H9 (cell line): ENCODE results near the gene KLC1. TPM values are rescaled to one million over a fixed set of nuclear protein-coding genes. Genes with fewer than 3 reads are reported as not detected.

Source experiments
- DNase-seq: peaks from one replicate; pipeline ENCODE4 v3.0.0-alpha.2; 2017
- H2AFZ ChIP-seq: one replicate; pipeline ENCODE4 v1.6.1; 2013; ENCODE audit warnings: mild to moderate bottlenecking, low read length, control low read depth, moderate library complexity
- H2AK5ac ChIP-seq: 2 replicates; pipeline ENCODE4 v1.6.1; 2013; ENCODE audit warnings: low read length, control low read depth, mixed read lengths; ENCODE audit not compliant: insufficient read length
- H2BK120ac ChIP-seq: one replicate; pipeline ENCODE4 v1.6.1; 2013; ENCODE audit warnings: low read depth, mild to moderate bottlenecking, low read length, control low read depth, inconsistent platforms; ENCODE audit not compliant: poor library complexity, severe bottlenecking
- H2BK12ac ChIP-seq: 2 replicates; pipeline ENCODE4 v1.6.1; 2013; ENCODE audit warnings: low read length, control low read depth, mixed read lengths, low read depth; ENCODE audit not compliant: insufficient read length
- H2BK15ac ChIP-seq: 2 replicates; pipeline ENCODE4 v1.6.1; 2013; ENCODE audit warnings: low read depth, low read length, control low read depth
- H2BK20ac ChIP-seq: one replicate; pipeline ENCODE4 v1.6.1; 2013; ENCODE audit warnings: low read depth, mild to moderate bottlenecking, low read length, control low read depth, inconsistent platforms; ENCODE audit not compliant: poor library complexity, severe bottlenecking
- H2BK5ac ChIP-seq: 2 replicates; pipeline ENCODE4 v1.6.1; 2013; ENCODE audit warnings: low read length, control low read depth, mixed read lengths; ENCODE audit not compliant: insufficient read length
- H3K14ac ChIP-seq: 2 replicates; pipeline ENCODE4 v1.6.1; 2013; ENCODE audit warnings: low read length, control low read depth; ENCODE audit not compliant: insufficient read depth
- H3K18ac ChIP-seq: 2 replicates; pipeline ENCODE4 v1.6.1; 2013; ENCODE audit warnings: low read depth, mild to moderate bottlenecking, mixed read lengths, low read length, control low read depth; ENCODE audit not compliant: insufficient read length
- H3K23ac ChIP-seq: 2 replicates; pipeline ENCODE4 v1.6.1; 2013; ENCODE audit warnings: low read length, control low read depth, mixed read lengths, low read depth; ENCODE audit not compliant: insufficient read length
- H3K23me2 ChIP-seq: 2 replicates; pipeline ENCODE4 v1.6.1; 2013; ENCODE audit warnings: low read depth, mild to moderate bottlenecking, mixed read lengths, low read length, control low read depth; ENCODE audit not compliant: insufficient read length, poor library complexity, severe bottlenecking
- H3K27ac ChIP-seq: 2 replicates; pipeline ENCODE4 v1.5.1; 2013; ENCODE audit warnings: low read length, control low read depth, mixed read lengths, low read depth; ENCODE audit not compliant: insufficient read length
- H3K27me3 ChIP-seq: 2 replicates; pipeline ENCODE4 v1.6.1; 2013; ENCODE audit warnings: low read length, control low read depth, inconsistent platforms; ENCODE audit not compliant: insufficient read depth
- H3K4ac ChIP-seq: 2 replicates; pipeline ENCODE4 v1.6.1; 2013; ENCODE audit warnings: low read depth, mild to moderate bottlenecking, control low read depth, inconsistent platforms, low read length, moderate library complexity
- H3K4me1 ChIP-seq: 2 replicates; pipeline ENCODE4 v1.6.1; 2013; ENCODE audit warnings: low read length, control low read depth, inconsistent platforms; ENCODE audit not compliant: insufficient read depth
- H3K4me2 ChIP-seq: 2 replicates; pipeline ENCODE4 v1.6.1; 2013; ENCODE audit warnings: low read length, control low read depth, mixed read lengths; ENCODE audit not compliant: insufficient read length, insufficient read depth
- H3K56ac ChIP-seq: 2 replicates; pipeline ENCODE4 v1.6.1; 2013; ENCODE audit warnings: low read depth, mild to moderate bottlenecking, mixed read lengths, low read length, control low read depth; ENCODE audit not compliant: insufficient read length
- H3K79me1 ChIP-seq: 2 replicates; pipeline ENCODE4 v1.6.1; 2013; ENCODE audit warnings: low read depth, mild to moderate bottlenecking, moderate library complexity, low read length, control low read depth, inconsistent platforms; ENCODE audit not compliant: insufficient read depth, poor library complexity, severe bottlenecking
- H3K79me2 ChIP-seq: 2 replicates; pipeline ENCODE4 v1.6.1; 2013; ENCODE audit warnings: low read length, control low read depth, inconsistent platforms; ENCODE audit not compliant: insufficient read depth
- H3K9ac ChIP-seq: 2 replicates; pipeline ENCODE4 v1.6.1; 2013; ENCODE audit warnings: low read length, control low read depth, mixed read lengths; ENCODE audit not compliant: insufficient read length; ENCODE audit errors: extremely low read depth
- H3K9me3 ChIP-seq: one replicate; pipeline ENCODE4 v1.6.1; 2013; ENCODE audit warnings: low read depth, low read length, inconsistent platforms; ENCODE audit not compliant: control insufficient read depth
- H3T11ph ChIP-seq: one replicate; pipeline ENCODE4 v1.6.1; 2013; ENCODE audit warnings: mild to moderate bottlenecking, low read length, control low read depth, inconsistent platforms
- H4K20me1 ChIP-seq: one replicate; pipeline ENCODE4 v1.6.1; 2013; ENCODE audit not compliant: control insufficient read depth, insufficient read length, insufficient read depth
- H4K5ac ChIP-seq: 2 replicates; pipeline ENCODE4 v1.6.1; 2013; ENCODE audit warnings: low read depth, mild to moderate bottlenecking, mixed read lengths, low read length, control low read depth; ENCODE audit not compliant: insufficient read length
- H4K8ac ChIP-seq: replicated peaks from 2 replicates; pipeline ENCODE4 v1.6.1; 2013; ENCODE audit warnings: low read length, control low read depth, mixed read lengths, low read depth; ENCODE audit not compliant: insufficient read length
- H4K91ac ChIP-seq: 2 replicates; pipeline ENCODE4 v1.6.1; 2013; ENCODE audit warnings: low read depth, mild to moderate bottlenecking, moderate library complexity, mixed read lengths, low read length, control low read depth; ENCODE audit not compliant: insufficient read length
- H3K27ac Mint-ChIP-seq, 3 experiments: 2 replicates in 2 of 3; 3 replicates in 1 of 3; pipeline ENCODE4 v1.8.0; 2020 to 2021; ENCODE audit warnings: mixed read lengths in 3 of 3, mild to moderate bottlenecking in 1 of 3, moderate library complexity in 1 of 3
- H3K27me3 Mint-ChIP-seq: 2 replicates; pipeline ENCODE4 v1.8.0; 2021; ENCODE audit warnings: low read depth, mild to moderate bottlenecking, moderate library complexity, mixed read lengths
- H3K36me3 Mint-ChIP-seq, 3 experiments: 2 replicates in 2 of 3; 3 replicates in 1 of 3; pipeline ENCODE4 v1.8.0; 2020 to 2021; ENCODE audit warnings: low read depth in 3 of 3, mixed read lengths in 3 of 3; ENCODE audit not compliant: insufficient read depth in 1 of 3
- H3K4me1 Mint-ChIP-seq, 2 experiments: 2 replicates each; pipeline ENCODE4 v1.8.0; 2020; ENCODE audit warnings: mixed read lengths in 2 of 2
- H3K4me3 Mint-ChIP-seq, 2 experiments: 2 replicates in 1 of 2; 3 replicates in 1 of 2; pipeline ENCODE4 v1.8.0; 2020 to 2021; ENCODE audit warnings: mild to moderate bottlenecking in 2 of 2, mixed read lengths in 2 of 2, moderate library complexity in 1 of 2
- H3K9me3 Mint-ChIP-seq, 2 experiments: 2 replicates in 1 of 2; 3 replicates in 1 of 2; pipeline ENCODE4 v1.8.0; 2020; ENCODE audit warnings: mild to moderate bottlenecking in 2 of 2, mixed read lengths in 2 of 2, moderate library complexity in 1 of 2
- CTCF ChIP-seq: fragments of 200-600 bp; sonication (generic); conservative IDR thresholded peaks from 3 replicates; pipeline ENCODE4 v1.8.0; 2021; ENCODE audit warnings: antibody characterized with exemption, mild to moderate bottlenecking
- WGBS: extraction: QIAGEN DNeasy Blood & Tissue Kit; methylation state at CpG from one replicate; pipeline ENCODE4 v1.1.7; 2013; ENCODE audit warnings: missing lambda C conversion rate, low lambda C conversion rate, mixed read lengths; ENCODE audit not compliant: insufficient read length; ENCODE audit errors: extremely low coverage; 5-methylcytosine and 5-hydroxymethylcytosine counted together
- total RNA-seq: library from RNA; stranded (reverse); gene quantifications from 2 replicates; pipeline ENCODE4 v1.2.1, GENCODE V29; 2021

The KLC1 gene
- total RNA-seq, 1 experiment from 2014 or later, result 143 TPM

- no peaks in the 10 kb centered on the region for H3K79me2 ChIP-seq
- no peak overlapping the region for H2BK20ac ChIP-seq
- whole genome bisulfite sequencing, result no CpG with 5 or more reads among the region's 14 CpGs
- DNase-seq, result no peak
- H3K23me2 ChIP-seq, result no peaks in the 10 kb centered on the region
- no peak overlapping the region for H4K8ac ChIP-seq
- no peak overlapping the region for H3K4ac ChIP-seq
- H4K5ac ChIP-seq, result no peak overlapping the region
- no peak for TF ChIP-seq CTCF
- Mint-ChIP-seq H3K4me3 (no peak overlapping the region), H3K27me3 (peaks cover 1% of the 10 kb centered on the region; the same call in 1 of the 2 replicates), H3K4me1 (peaks cover 10 to 13% of the 10 kb centered on the region in 2 experiments; a peak in 3 of 4 replicates), H3K36me3 (peaks cover 7 to 49% (median 34%) of the 10 kb centered on the region in 3 experiments; a peak in 6 of 7 replicates), H3K9me3 (no peaks in the 10 kb centered on the region; a peak in 1 of 5 replicates), H3K27ac (peak overlapping the region in 2 of 3 experiments; percentile 61 to 90; a peak in 3 of 7 replicates)
- no peaks in the 10 kb centered on the region for H3K79me1 ChIP-seq
- no peak overlapping the region for H2AK5ac ChIP-seq
- no peak overlapping the region for H4K91ac ChIP-seq
- no peak overlapping the region for H3K18ac ChIP-seq
- H3T11ph ChIP-seq, result no peak overlapping the region
- H3K27me3 ChIP-seq, result no peaks in the 10 kb centered on the region
- H2BK120ac ChIP-seq, result no peak overlapping the region
- no peak overlapping the region for H3K23ac ChIP-seq
- H2BK15ac ChIP-seq, result no peak overlapping the region
- H3K27ac ChIP-seq, result no peak overlapping the region
- H2AFZ ChIP-seq, result no peak overlapping the region
- H3K56ac ChIP-seq, result no peak overlapping the region
- no peak overlapping the region for H2BK12ac ChIP-seq
- no peak overlapping the region for H2BK5ac ChIP-seq
- peaks cover 2% of the 10 kb centered on the region for H4K20me1 ChIP-seq
- no peak overlapping the region for H3K9ac ChIP-seq
- no peaks in the 10 kb centered on the region for H3K4me1 ChIP-seq
- no peak overlapping the region for H3K14ac ChIP-seq
- H3K9me3 ChIP-seq, result no peaks in the 10 kb centered on the region
- H3K4me2 ChIP-seq, result no peak overlapping the region
Measured at GRCh38 chr14:103697603-103698379, 68.8 kb downstream of the KLC1 start.
